GM12874 (cell line): Measurements from ENCODE around the gene POU3F1.

Experiments
- TF ChIP-seq, protein P1 (sequence below): IDR thresholded peaks from 2 replicates; pipeline ENCODE4 v1.5.1; 2011; ENCODE audit warnings: low read depth, mild to moderate bottlenecking, control low read depth, low read length, moderate library complexity; ENCODE audit not compliant: insufficient read depth

The POU3F1 gene

DNA sequence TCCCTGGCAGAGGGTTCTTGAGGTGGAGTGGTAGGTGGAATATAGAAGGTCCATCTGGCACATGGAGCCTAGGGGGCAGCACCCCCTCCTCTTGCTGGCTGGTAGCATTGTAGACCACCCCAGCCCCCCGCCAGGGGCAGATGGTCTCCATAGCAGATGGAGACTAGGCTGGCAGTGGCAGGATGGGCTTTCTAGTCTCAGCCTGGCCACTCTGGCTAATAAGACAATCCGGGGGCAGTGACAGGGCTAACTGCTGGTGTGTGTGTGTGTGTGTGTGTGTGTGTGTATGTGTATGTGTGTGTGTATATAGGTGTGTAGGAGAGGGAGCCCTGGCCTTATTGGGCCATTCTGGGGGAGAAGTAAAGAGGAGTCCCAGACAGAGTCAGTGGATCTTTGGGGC is 17.9 kb downstream of the POU3F1 start:
- TF ChIP-seq, protein P1, sequence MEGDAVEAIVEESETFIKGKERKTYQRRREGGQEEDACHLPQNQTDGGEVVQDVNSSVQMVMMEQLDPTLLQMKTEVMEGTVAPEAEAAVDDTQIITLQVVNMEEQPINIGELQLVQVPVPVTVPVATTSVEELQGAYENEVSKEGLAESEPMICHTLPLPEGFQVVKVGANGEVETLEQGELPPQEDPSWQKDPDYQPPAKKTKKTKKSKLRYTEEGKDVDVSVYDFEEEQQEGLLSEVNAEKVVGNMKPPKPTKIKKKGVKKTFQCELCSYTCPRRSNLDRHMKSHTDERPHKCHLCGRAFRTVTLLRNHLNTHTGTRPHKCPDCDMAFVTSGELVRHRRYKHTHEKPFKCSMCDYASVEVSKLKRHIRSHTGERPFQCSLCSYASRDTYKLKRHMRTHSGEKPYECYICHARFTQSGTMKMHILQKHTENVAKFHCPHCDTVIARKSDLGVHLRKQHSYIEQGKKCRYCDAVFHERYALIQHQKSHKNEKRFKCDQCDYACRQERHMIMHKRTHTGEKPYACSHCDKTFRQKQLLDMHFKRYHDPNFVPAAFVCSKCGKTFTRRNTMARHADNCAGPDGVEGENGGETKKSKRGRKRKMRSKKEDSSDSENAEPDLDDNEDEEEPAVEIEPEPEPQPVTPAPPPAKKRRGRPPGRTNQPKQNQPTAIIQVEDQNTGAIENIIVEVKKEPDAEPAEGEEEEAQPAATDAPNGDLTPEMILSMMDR, result no peak

DNA sequence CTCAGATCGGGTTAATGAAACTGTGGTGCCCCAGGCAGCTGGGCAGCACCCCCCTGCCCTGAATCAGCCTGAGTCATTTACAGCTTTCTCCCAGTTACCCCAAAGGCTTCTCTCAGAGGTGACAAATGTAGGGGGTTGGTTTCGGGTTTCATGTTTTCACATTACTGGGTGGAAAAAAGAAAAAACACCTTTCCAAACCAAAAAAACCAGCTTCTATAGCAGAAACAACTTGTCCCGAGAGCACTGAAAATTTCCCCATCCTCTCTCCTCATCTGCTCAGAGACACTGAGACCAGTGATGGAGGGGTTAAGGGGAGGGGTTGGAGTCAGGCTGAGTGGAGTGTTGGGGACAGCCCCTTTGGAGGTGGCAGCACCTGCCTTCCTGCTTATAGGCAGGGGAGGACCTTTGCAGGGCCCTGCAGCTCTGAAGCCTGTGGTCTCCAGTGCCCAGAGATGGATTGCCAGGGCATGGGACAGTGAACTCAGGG is 18.4 kb downstream of the POU3F1 start:
- TF ChIP-seq, protein P1, result no peak

DNA sequence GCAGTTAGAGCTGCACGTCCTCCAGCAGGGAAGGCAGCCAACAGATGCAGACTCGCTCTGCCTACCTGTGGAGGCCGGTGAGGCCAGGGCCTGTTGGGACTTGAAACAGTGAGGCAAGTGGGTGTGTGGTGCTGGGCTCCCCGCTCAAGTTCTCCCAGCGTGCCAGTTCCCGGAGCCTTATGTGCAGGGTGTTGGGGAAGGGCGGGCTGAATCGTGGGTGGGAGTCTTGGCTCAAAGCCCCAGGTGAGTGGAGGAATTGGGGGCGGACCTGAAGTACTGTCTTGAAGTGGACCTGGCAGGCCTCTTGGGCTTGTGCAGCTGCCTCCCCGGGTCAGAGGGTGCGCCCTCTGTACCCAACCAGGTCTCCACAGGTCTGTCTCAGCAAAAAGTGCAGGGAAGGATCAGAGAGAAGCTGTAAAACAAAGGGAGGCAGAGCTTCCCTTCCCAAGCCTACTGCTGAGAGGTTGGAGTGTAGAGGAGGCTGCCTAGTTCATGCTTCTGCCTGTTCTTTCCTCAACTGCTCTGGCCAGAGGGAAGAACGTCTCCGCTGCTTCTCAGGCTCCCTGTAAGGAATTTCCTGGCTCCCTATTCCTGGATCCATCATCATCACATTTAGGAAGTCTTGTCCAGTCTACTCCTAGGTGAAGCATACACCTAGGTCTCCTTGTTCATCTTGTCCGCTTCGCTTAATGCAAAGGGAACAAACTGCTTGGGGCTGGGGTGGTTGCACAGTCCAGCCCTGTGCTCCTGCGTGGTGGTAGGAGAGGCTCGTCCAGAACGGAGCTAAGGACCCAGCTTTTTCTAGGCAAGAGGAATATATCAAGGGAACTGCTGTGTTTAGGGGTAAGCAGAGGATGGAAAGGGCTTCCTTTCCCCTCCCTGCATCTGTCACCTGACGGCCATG is 19.1 kb downstream of the POU3F1 start:
- TF ChIP-seq, protein P1, result no peak

DNA sequence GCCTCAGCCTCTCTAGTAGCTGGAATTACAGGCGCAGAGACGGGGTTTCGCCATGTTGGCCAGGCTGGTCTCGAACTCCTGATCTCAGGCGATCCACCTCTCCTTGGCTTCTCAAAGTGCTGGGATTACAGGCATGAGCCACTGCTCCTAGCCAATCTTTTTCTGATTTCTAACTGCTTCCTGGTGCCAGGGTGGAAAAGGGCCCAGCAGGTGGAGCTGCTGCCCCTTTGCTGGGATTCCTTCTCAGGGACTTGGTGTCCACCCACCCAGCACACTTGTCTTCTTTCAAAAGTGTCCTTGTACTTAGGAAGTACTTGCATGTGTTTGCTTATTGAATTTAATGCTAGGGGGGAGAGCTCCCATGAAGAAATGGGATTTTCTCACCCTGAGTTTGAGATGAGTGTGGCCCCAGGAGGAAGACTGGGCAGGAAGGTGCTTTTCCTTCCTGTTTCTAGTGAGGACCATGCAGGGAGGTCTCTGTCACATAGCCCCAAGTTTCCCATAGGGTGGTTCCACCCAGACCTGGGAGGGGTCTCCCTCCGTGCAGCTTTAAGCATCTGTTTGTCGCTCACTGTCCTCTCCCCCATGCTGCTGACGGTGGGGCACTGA is 19.9 kb downstream of the POU3F1 start:
- TF ChIP-seq, protein P1, result peak; percentile 59

DNA sequence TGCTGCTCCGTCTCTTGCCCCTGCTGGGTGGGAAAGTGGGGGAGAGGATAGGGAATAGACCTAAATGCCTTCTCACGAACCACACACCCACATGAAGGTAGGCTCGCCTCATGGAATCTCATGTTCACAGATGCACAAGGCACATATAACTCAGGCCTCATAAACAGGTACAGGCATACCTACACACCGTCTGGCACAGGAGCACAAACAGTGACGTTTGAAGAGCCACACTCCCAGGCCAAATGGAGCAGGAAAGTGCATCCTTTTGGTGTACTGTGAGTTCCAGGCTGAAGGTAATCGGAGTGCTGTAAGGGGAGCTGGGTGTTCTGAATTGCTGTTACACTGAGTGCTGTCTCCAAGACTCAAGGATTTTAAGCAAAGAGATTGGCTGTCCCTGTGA is 20.9 kb downstream of the POU3F1 start:
- TF ChIP-seq, protein P1, result no peak

DNA sequence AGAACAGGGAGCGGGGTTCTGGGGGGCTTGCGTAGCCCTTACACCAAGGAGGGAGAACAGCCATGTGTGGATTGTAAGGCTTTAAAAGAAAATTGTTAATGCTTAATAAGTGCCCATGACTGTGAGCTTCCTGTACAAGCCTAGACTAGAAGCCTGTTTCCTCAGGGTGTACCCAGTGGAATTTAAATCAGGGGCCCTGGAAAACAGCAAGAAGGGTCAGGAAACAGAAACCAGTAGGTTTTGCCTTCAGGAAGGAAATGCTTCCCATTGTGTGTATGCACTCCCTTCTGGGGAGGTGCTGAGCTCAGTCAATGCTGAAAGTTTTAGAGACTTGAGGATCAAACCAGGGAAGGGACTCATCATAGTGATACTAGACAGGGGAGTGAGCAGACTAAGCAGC is 21.4 kb downstream of the POU3F1 start:
- TF ChIP-seq, protein P1, result no peak

DNA sequence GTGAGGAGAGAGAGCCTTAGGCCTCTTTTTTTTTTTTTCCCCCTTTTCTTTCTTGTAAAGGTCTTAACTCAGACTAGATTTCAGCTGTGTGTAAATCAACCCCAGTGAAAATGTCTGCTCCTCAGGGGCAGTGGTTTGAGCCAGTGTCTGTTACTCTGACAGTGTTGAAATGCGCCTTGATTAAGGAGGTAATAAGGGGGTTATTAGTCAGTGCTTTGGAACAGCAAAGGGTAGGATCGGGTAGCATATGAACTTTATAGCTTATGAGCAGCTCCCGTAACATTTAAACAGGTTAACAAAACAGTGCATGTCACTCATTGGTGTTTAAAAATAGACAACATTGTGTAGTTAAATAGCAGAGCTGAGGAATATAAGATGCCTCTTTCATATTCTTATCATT is 23.8 kb downstream of the POU3F1 start:
- TF ChIP-seq, protein P1, result no peak
